BLaER1 (cell line): ENCODE results near the gene SLC35A3.
"Not testable (repeated sequence)": the region's sequence is repeated elsewhere in the genome, so short reads cannot be mapped to it uniquely, and the experiment has no call there.

Experiments
- H3K27ac ChIP-seq: shearing (Covaris generic); formaldehyde crosslinking; 2 replicates; pipeline ENCODE4 v1.8.1; 2022
- H3K27me3 ChIP-seq: shearing (Covaris generic); formaldehyde crosslinking; 2 replicates; pipeline ENCODE4 v1.8.1; 2022
- H3K36me3 ChIP-seq: shearing (Covaris generic); formaldehyde crosslinking; 2 replicates; pipeline ENCODE4 v1.8.1; 2022
- H3K4me1 ChIP-seq: shearing (Covaris generic); formaldehyde crosslinking; 2 replicates; pipeline ENCODE4 v1.8.1; 2022
- H3K4me2 ChIP-seq: shearing (Covaris generic); formaldehyde crosslinking; 2 replicates; pipeline ENCODE4 v1.8.1; 2022
- H3K4me3 ChIP-seq: shearing (Covaris generic); formaldehyde crosslinking; 2 replicates; pipeline ENCODE4 v1.8.1; 2022
- H3K9ac ChIP-seq: shearing (Covaris generic); formaldehyde crosslinking; 2 replicates; pipeline ENCODE4 v1.8.1; 2022
- H3K9me3 ChIP-seq: shearing (Covaris generic); formaldehyde crosslinking; 2 replicates; pipeline ENCODE4 v1.8.1; 2022
- H4K20me1 ChIP-seq: shearing (Covaris generic); formaldehyde crosslinking; 2 replicates; pipeline ENCODE4 v1.8.1; 2022
- Cebpa-rat ChIP-seq: shearing (Covaris generic); IDR thresholded peaks from 2 replicates; pipeline ENCODE4 v1.8.1; 2022

SLC35A3 gene

GRCh38 chr1:99955375-99955774, 14.4 kb upstream of the SLC35A3 start:
- Histone ChIP-seq H3K4me2 (no peak overlapping the region), H3K27ac (no peak overlapping the region), H3K4me1 (no peaks in the 10 kb centered on the region), H3K4me3 (no peak overlapping the region), H3K27me3 (no peaks in the 10 kb centered on the region), H3K9me3 (no peaks in the 10 kb centered on the region), H3K9ac (no peak overlapping the region), H3K36me3 (no peaks in the 10 kb centered on the region), H4K20me1 (no peaks in the 10 kb centered on the region)
- no peak for TF ChIP-seq Cebpa-rat

- no peaks in the 10 kb centered on the region for H3K4me1 ChIP-seq
- H3K4me3 ChIP-seq = no peak overlapping the region
- no peak overlapping the region for H3K27ac ChIP-seq
- no peak overlapping the region for H3K9ac ChIP-seq
- no peaks in the 10 kb centered on the region for H4K20me1 ChIP-seq
- H3K27me3 ChIP-seq = no peaks in the 10 kb centered on the region
- H3K4me2 ChIP-seq = no peak overlapping the region
- H3K9me3 ChIP-seq = no peaks in the 10 kb centered on the region
- TF ChIP-seq Cebpa-rat = no peak
- no peaks in the 10 kb centered on the region for H3K36me3 ChIP-seq
Observed at GRCh38 chr1:99956755-99957154, 13.0 kb upstream of the SLC35A3 start.

GRCh38 chr1:99957818-99958217, 12.0 kb upstream of the SLC35A3 start:
- no peak overlapping the region for H3K27ac ChIP-seq
- no peak overlapping the region for H3K4me2 ChIP-seq
- no peaks in the 10 kb centered on the region for H3K9me3 ChIP-seq
- no peaks in the 10 kb centered on the region for H3K36me3 ChIP-seq
- H3K4me1 ChIP-seq = no peaks in the 10 kb centered on the region
- no peak overlapping the region for H3K4me3 ChIP-seq
- TF ChIP-seq Cebpa-rat = no peak
- H3K27me3 ChIP-seq = no peaks in the 10 kb centered on the region
- no peak overlapping the region for H3K9ac ChIP-seq
- H4K20me1 ChIP-seq = no peaks in the 10 kb centered on the region

GRCh38 chr1:99959189-99959705, 10.5 kb upstream of the SLC35A3 start:
- not testable (repeated sequence) for H3K9ac ChIP-seq, H3K9me3 ChIP-seq, H4K20me1 ChIP-seq, H3K4me3 ChIP-seq, H3K27me3 ChIP-seq, H3K36me3 ChIP-seq, H3K27ac ChIP-seq, H3K4me2 ChIP-seq, H3K4me1 ChIP-seq

GRCh38 chr1:99960260-99960659, 9.5 kb upstream of the SLC35A3 start:
- not testable (repeated sequence) for H3K36me3 ChIP-seq, H3K27me3 ChIP-seq, H3K9me3 ChIP-seq, H3K4me2 ChIP-seq, H3K4me1 ChIP-seq, H3K27ac ChIP-seq, H3K9ac ChIP-seq, H3K4me3 ChIP-seq, H4K20me1 ChIP-seq

GRCh38 chr1:99963041-99963795, 6.6 kb upstream of the SLC35A3 start:
- TF ChIP-seq Cebpa-rat = no peak
- no peak overlapping the region for H3K27ac ChIP-seq
- H3K4me2 ChIP-seq = no peak overlapping the region
- no peaks in the 10 kb centered on the region for H3K4me1 ChIP-seq
- no peaks in the 10 kb centered on the region for H3K27me3 ChIP-seq
- no peak overlapping the region for H3K4me3 ChIP-seq
- H3K36me3 ChIP-seq = no peaks in the 10 kb centered on the region
- no peak overlapping the region for H3K9ac ChIP-seq
- no peaks in the 10 kb centered on the region for H4K20me1 ChIP-seq
- H3K9me3 ChIP-seq = no peaks in the 10 kb centered on the region

GRCh38 chr1:99964806-99965205, 5.0 kb upstream of the SLC35A3 start:
- H3K9me3 ChIP-seq = no peaks in the 10 kb centered on the region
- peaks cover 11% of the 10 kb centered on the region for H3K4me1 ChIP-seq
- no peak overlapping the region for H3K27ac ChIP-seq
- H3K36me3 ChIP-seq = no peaks in the 10 kb centered on the region
- H3K4me2 ChIP-seq = no peak overlapping the region
- no peak overlapping the region for H3K4me3 ChIP-seq
- no peak overlapping the region for H3K9ac ChIP-seq
- no peaks in the 10 kb centered on the region for H3K27me3 ChIP-seq
- no peak for TF ChIP-seq Cebpa-rat
- no peaks in the 10 kb centered on the region for H4K20me1 ChIP-seq

- no peak overlapping the region for H3K4me3 ChIP-seq
- H3K9ac ChIP-seq = no peak overlapping the region
- H4K20me1 ChIP-seq = no peaks in the 10 kb centered on the region
- H3K27ac ChIP-seq = no peak overlapping the region
- H3K27me3 ChIP-seq = no peaks in the 10 kb centered on the region
- H3K4me2 ChIP-seq = no peak overlapping the region
- peaks cover 13% of the 10 kb centered on the region for H3K4me1 ChIP-seq
- no peak for TF ChIP-seq Cebpa-rat
- H3K9me3 ChIP-seq = no peaks in the 10 kb centered on the region
- no peaks in the 10 kb centered on the region for H3K36me3 ChIP-seq
Observed at GRCh38 chr1:99965646-99966375, 4.0 kb upstream of the SLC35A3 start.

- H3K4me1 ChIP-seq = peaks cover 17% of the 10 kb centered on the region
- H3K4me2 ChIP-seq = no peak overlapping the region
- no peak overlapping the region for H3K9ac ChIP-seq
- no peaks in the 10 kb centered on the region for H3K36me3 ChIP-seq
- no peak for TF ChIP-seq Cebpa-rat
- H3K27me3 ChIP-seq = no peaks in the 10 kb centered on the region
- H3K9me3 ChIP-seq = no peaks in the 10 kb centered on the region
- no peak overlapping the region for H3K27ac ChIP-seq
- no peak overlapping the region for H3K4me3 ChIP-seq
- H4K20me1 ChIP-seq = no peaks in the 10 kb centered on the region
Observed at GRCh38 chr1:99968214-99968613, 1.6 kb upstream of the SLC35A3 start.

- Histone ChIP-seq H3K27ac (peak overlapping the region; percentile 78), H3K4me2 (peak overlapping the region; percentile 86), H3K9me3 (no peaks in the 10 kb centered on the region), H3K4me3 (peak overlapping the region; percentile 93), H3K27me3 (no peaks in the 10 kb centered on the region), H3K36me3 (no peaks in the 10 kb centered on the region), H4K20me1 (no peaks in the 10 kb centered on the region), H3K9ac (peak overlapping the region; percentile 81), H3K4me1 (peaks cover 17% of the 10 kb centered on the region)
- no peak for TF ChIP-seq Cebpa-rat
Observed at GRCh38 chr1:99969260-99969728, 502 bp upstream of the SLC35A3 start.
